Lower leg skin (tissue), 3 donors: Measurements from ENCODE around the gene CCDC47.

Experiments
- POLR2A ChIP-seq, 2 donors: fragments of 450-650 bp; IDR thresholded peaks; one replicate each; pipeline ENCODE4 v1.6.1; 2016 to 2017; ENCODE audit warnings: antibody characterized with exemption in 2 of 2, mild to moderate bottlenecking in 1 of 2, moderate library complexity in 1 of 2
- TF ChIP-seq, protein P1 (sequence below), 3 donors: fragments of 450-650 bp; IDR thresholded peaks; one replicate each; pipeline ENCODE4 v1.5.1; 2016; ENCODE audit warnings: antibody characterized with exemption in 3 of 3, mild to moderate bottlenecking in 3 of 3, moderate library complexity in 2 of 3

DNA sequence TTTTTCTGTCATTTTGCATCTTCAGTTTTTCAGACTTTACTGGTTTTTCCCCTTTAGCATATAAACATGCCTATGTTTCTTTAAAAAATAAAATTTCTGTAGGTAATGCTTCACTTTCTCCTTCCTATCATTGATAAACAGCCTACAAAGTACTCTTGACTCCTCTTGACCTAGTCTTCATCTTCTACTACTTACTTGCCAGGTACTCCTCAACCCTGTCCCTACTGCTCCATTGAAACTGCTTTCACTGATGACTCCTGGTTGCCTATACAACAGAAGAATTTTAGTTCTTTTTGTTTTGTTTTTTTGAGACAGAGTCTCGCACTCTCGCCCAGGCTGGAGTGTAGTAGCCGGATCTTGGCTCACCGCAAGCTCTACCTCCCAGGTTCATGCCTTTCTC lies 7.5 kb upstream of the CCDC47 start:
- TF ChIP-seq POLR2A (IDR thresholded peaks at IDR 0.05), result no peak
- TF ChIP-seq, protein P1, sequence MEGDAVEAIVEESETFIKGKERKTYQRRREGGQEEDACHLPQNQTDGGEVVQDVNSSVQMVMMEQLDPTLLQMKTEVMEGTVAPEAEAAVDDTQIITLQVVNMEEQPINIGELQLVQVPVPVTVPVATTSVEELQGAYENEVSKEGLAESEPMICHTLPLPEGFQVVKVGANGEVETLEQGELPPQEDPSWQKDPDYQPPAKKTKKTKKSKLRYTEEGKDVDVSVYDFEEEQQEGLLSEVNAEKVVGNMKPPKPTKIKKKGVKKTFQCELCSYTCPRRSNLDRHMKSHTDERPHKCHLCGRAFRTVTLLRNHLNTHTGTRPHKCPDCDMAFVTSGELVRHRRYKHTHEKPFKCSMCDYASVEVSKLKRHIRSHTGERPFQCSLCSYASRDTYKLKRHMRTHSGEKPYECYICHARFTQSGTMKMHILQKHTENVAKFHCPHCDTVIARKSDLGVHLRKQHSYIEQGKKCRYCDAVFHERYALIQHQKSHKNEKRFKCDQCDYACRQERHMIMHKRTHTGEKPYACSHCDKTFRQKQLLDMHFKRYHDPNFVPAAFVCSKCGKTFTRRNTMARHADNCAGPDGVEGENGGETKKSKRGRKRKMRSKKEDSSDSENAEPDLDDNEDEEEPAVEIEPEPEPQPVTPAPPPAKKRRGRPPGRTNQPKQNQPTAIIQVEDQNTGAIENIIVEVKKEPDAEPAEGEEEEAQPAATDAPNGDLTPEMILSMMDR (IDR thresholded peaks at IDR 0.05), result no peak
